HCT116 (cell line): ENCODE data around the gene FANCM. TPM values are rescaled to one million over a fixed set of nuclear protein-coding genes. Genes with fewer than 3 reads are reported as not detected.

Experiments
- ATAC-seq: fragments of 200-7000 bp; cut with Tn5 transposase; 2 replicates; pipeline ENCODE4 v1.9.1; 2020; ENCODE audit warnings: mild to moderate bottlenecking, moderate library complexity
- BruUV-seq: library from RNA; stranded (reverse); fragments of 400-500 nt; replicated peaks from 2 replicates; lab custom pipeline; 2021; lab: Mats Ljungman, UMichigan
- CTCF ChIA-PET: fragments of 300-600 bp; sonication (Branson Sonifier 250); formaldehyde crosslinking; loops from one replicate; lab custom pipeline; 2021; ENCODE audit warnings: antibody characterized with exemption; lab: Charles Lee
- POLR2A ChIA-PET: fragments of 300-600, 350-600 bp; sonication (Branson Sonifier 250); formaldehyde crosslinking; loops from one replicate; lab custom pipeline; 2021; ENCODE audit warnings: antibody characterized with exemption; lab: Charles Lee
- RAD21 ChIA-PET, 2 experiments: fragments of 300-600 bp; sonication (Branson Sonifier 250); formaldehyde crosslinking; loops; one replicate each; lab custom pipeline; 2023; ENCODE audit warnings: low total read pairs in 2 of 2; ENCODE audit not compliant: uncharacterized antibody in 2 of 2, unreplicated experiment in 2 of 2, low non-redundant PET in 1 of 2; lab: Charles Lee
- DNase-seq: peaks from one replicate; pipeline ENCODE4 v3.0.0-alpha.2; 2010; ENCODE audit warnings: low read depth, low spot score
- H2AFZ ChIP-seq: fragments of 200-600 bp; shearing (Covaris generic), sonication (generic); 2 replicates; pipeline ENCODE4 v1.6.1; 2017; ENCODE audit warnings: low read depth, mixed run types, mixed read lengths, antibody characterized with exemption, low read length; ENCODE audit not compliant: poor library complexity, severe bottlenecking
- H3K27ac ChIP-seq: 2 replicates; pipeline ENCODE4 v1.5.1; 2012; ENCODE audit warnings: low read depth, low read length
- H3K27me3 ChIP-seq: fragments of 200-600 bp; sonication (generic); 2 replicates; pipeline ENCODE4 v1.6.1; 2016; ENCODE audit warnings: mixed run types, low read length, mixed read lengths; ENCODE audit not compliant: insufficient read depth
- H3K36me3 ChIP-seq, 2 experiments: fragments of 200-500 bp in 1 of 2; fragments of 200-600 bp in 1 of 2; sonication (Bioruptor generic) in 1 of 2; sonication (generic) in 1 of 2; 2 replicates each; pipeline versions ENCODE4 v1.5.1 to v1.6.1; 2014 to 2016; ENCODE audit warnings: low read length in 2 of 2, inconsistent platforms in 1 of 2, mixed read lengths in 1 of 2, mixed run types in 1 of 2; ENCODE audit not compliant: insufficient read depth in 2 of 2, control insufficient read depth in 1 of 2
- H3K4me1 ChIP-seq, 2 experiments: fragments of 200-600 bp in 1 of 2; sonication (generic) in 1 of 2; 2 replicates each; pipeline versions ENCODE4 v1.5.1 to v1.6.1; 2012 to 2017; ENCODE audit warnings: low read length in 2 of 2, inconsistent platforms in 1 of 2, mild to moderate bottlenecking in 1 of 2, mixed read lengths in 1 of 2, mixed run types in 1 of 2, moderate library complexity in 1 of 2; ENCODE audit not compliant: insufficient read depth in 2 of 2, control insufficient read depth in 1 of 2
- H3K4me2 ChIP-seq: fragments of 200-600 bp; sonication (generic); 2 replicates; pipeline ENCODE4 v1.6.1; 2017; ENCODE audit warnings: mixed run types, low read length, mixed read lengths
- H3K4me3 ChIP-seq, 2 experiments: fragments of 200-600 bp in 1 of 2; sonication (generic) in 1 of 2; replicated peaks in 1 of 2; 2 replicates each; pipeline ENCODE4 v1.5.1; 2011 to 2016; ENCODE audit warnings: low read length in 2 of 2, control low read depth in 1 of 2, low read depth in 1 of 2, mild to moderate bottlenecking in 1 of 2, mixed read lengths in 1 of 2, mixed run types in 1 of 2
- H3K79me2 ChIP-seq: fragments of 200-600 bp; sonication (generic); 2 replicates; pipeline ENCODE4 v1.6.1; 2017; ENCODE audit warnings: mild to moderate bottlenecking, mixed run types, low read length, moderate library complexity, mixed read lengths; ENCODE audit not compliant: insufficient read depth
- H3K9ac ChIP-seq: fragments of 200-600 bp; sonication (generic); 2 replicates; pipeline ENCODE4 v1.6.1; 2016; ENCODE audit warnings: low read length, mixed read lengths
- H3K9me2 ChIP-seq: fragments of 200-600 bp; sonication (generic), shearing (Covaris generic); 2 replicates; pipeline ENCODE4 v1.6.1; 2017; ENCODE audit warnings: mixed run types, mild to moderate bottlenecking, moderate library complexity; ENCODE audit not compliant: insufficient read depth
- H3K9me3 ChIP-seq, 2 experiments: fragments of 200-500 bp in 1 of 2; fragments of 200-600 bp in 1 of 2; sonication (Bioruptor generic) in 1 of 2; sonication (generic) in 1 of 2; 2 replicates each; pipeline ENCODE4 v1.6.1; 2014 to 2017; ENCODE audit warnings: low read length in 2 of 2, mixed read lengths in 2 of 2, inconsistent platforms in 1 of 2, low read depth in 1 of 2, mild to moderate bottlenecking in 1 of 2, mixed run types in 1 of 2, moderate library complexity in 1 of 2; ENCODE audit not compliant: control insufficient read depth in 1 of 2, insufficient read depth in 1 of 2
- H4K20me1 ChIP-seq: fragments of 200-600 bp; sonication (generic), shearing (Covaris generic); 2 replicates; pipeline ENCODE4 v1.6.1; 2017; ENCODE audit warnings: mixed run types, mild to moderate bottlenecking, moderate library complexity; ENCODE audit not compliant: insufficient read depth
- FOSL1 ChIP-seq: IDR thresholded peaks from 2 replicates; pipeline ENCODE4 v1.6.1; 2012; ENCODE audit warnings: low read depth
- POLR2A ChIP-seq: IDR thresholded peaks from 2 replicates; pipeline ENCODE4 v1.7.0; 2011; ENCODE audit warnings: borderline replicate concordance; ENCODE audit not compliant: insufficient read depth, insufficient read length; ENCODE audit errors: extremely low read depth
- YY1 ChIP-seq: IDR thresholded peaks from 2 replicates; pipeline ENCODE4 v1.6.1; 2011; ENCODE audit warnings: low read length, low read depth, moderate library complexity, mild to moderate bottlenecking; ENCODE audit not compliant: insufficient replicate concordance; ENCODE audit errors: extremely low read depth
- intact Hi-C: fragments of 100-400 bp; cut with micrococcal nuclease; formaldehyde crosslinking; loops from 2 replicates; pipeline ENCODE4 v1.10.0; 2022
- total RNA-seq: library from RNA; stranded (reverse); gene quantifications from one replicate; pipeline ENCODE4 v1.2.1, GENCODE V29; 2021; ENCODE audit not compliant: unreplicated experiment
- TF ChIP-seq, protein P1 (sequence below): IDR thresholded peaks from 2 replicates; pipeline ENCODE4 v1.6.1; 2012

The FANCM gene
- total RNA-seq, 1 experiment from 2014 or later = 10.9 TPM

DNA sequence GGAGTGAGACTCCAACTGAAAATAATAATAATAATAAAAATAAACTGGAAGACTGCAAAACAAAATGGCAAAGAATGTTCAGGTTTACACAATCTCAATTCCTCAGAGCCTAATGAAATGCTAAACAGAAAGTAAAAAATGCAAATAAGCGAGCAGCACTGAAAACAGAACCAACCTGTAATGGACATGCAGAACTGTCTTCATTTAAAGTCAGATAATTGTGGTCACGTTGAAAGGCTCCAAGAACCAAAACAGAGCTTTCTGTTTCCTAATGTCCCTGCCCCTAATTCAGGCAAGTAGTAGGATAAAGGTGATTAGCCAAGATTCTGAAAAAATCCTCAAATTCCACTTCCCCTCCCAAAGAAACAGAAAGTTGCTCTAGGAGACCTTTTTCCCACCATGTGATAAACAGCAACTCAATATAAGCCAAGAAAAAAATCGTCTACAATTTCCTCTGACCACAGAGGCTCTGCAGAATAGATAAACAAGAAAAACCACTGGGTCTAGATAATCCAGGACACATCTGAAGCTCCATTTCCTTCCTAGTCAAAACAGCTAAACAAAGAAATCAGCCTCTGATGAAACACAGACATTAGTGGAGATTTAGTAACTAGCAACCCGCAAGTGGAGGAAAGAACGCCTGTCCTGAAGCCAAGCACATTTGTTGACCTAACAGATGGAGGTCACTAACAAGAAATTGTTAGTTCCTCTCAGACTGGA, 114.3 kb downstream of the FANCM start:
- no TSS peak for BruUV-seq
- Histone ChIP-seq H3K9me2 (no peaks in the 10 kb centered on the region), H3K27ac (no peak overlapping the region), H3K4me2 (no peak overlapping the region), H4K20me1 (peaks cover 6% of the 10 kb centered on the region), H3K9ac (no peak overlapping the region), H2AFZ (no peak overlapping the region), H3K4me3 (no peak overlapping the region), H3K9me3 (no peaks in the 10 kb centered on the region)
- intact Hi-C loops = loop anchor here (5.0 kb wide), 2 partner anchors 288 to 353 kb away; partner anchors contain the start of genes KLHL28 and TOGARAM1
- ChIA-PET POLR2A (no interaction called here), RAD21 (no interaction called here)
- DNase-seq = no peak
- TF ChIP-seq FOSL1 (no peak), YY1 (no peak), POLR2A (no peak)
- TF ChIP-seq, protein P1, sequence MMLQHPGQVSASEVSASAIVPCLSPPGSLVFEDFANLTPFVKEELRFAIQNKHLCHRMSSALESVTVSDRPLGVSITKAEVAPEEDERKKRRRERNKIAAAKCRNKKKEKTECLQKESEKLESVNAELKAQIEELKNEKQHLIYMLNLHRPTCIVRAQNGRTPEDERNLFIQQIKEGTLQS = no peak
- TF ChIP-seq, all 23 proteins: peak for 0
- H3K79me2 ChIP-seq = peaks cover 6% of the 10 kb centered on the region; the same call in 1 of the 2 replicates
- H3K4me1 ChIP-seq = peaks cover 19 to 30% of the 10 kb centered on the region in 2 experiments
- H3K27me3 ChIP-seq = no peaks in the 10 kb centered on the region
- peaks cover 0 to 8% of the 10 kb centered on the region in 2 experiments; a peak in 1 of 4 replicates for H3K36me3 ChIP-seq
- no peak for ATAC-seq
- CTCF ChIA-PET = no interaction called here

Other genes starting within 250 kb of the FANCM start
- gene KLHL28, start 174.0 kb upstream of the FANCM start, total RNA-seq = 11.2 TPM
- 1.9 TPM for gene TOGARAM1, start 173.7 kb upstream of the FANCM start, total RNA-seq
- gene PRPF39, start 51.8 kb upstream of the FANCM start, total RNA-seq = 44.7 TPM
- gene FKBP3, start 1.4 kb upstream of the FANCM start, total RNA-seq = 67.8 TPM
- 37.9 TPM for gene MIS18BP1, start 117.3 kb downstream of the FANCM start, total RNA-seq